ENCODE results near the gene ABR. TPM values are rescaled to one million over a fixed set of nuclear protein-coding genes. Genes with fewer than 3 reads are reported as not detected.
"Not testable (repeated sequence)": the region's sequence is repeated elsewhere in the genome, so short reads cannot be mapped to it uniquely, and the experiment has no call there.

The ABR gene
- total and polyA plus RNA-seq, 10 donors = 18.5 to 183 (median 121) TPM

DNA sequence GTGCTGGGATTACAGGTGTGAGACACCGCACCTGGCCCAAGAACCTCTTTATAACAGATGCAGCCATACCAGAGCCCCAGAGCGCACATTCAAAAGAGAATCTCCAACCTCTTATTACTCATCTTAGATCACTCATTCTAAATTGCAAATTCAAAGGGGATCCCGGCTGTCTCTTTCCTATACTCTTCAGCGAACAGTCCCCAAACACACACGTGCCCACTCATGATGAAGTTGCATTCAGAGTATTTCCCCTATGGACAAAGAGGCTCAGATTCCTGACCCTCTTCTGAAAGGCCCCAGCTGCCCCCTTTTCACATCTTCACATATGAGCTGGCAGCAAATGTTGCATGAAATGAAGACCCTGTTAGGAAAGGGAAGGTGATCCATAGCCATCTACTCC is 22.5 kb upstream of the ABR start:
- intact Hi-C loops (cut with DNase I; ENCODE audit: low total_unique reads) = no loop called here
- H3K4me1 ChIP-seq = peaks cover 29 to 96% (median 71%) of the 10 kb centered on the region in 6 donors
- TF ChIP-seq POLR2AphosphoS5 (IDR thresholded peaks at IDR 0.05) = no peak
- TF ChIP-seq POLR2A (IDR thresholded peaks at IDR 0.05) = no peak
- TF ChIP-seq CTCF (IDR thresholded peaks at IDR 0.05 in 8 of 11, conservative IDR thresholded peaks at IDR 0.05 in 3 of 11) = no peak
- 80 to 92% (median 88%) methylated on average over 5 of the region's 5 CpGs for whole genome bisulfite sequencing, 5 donors
- no peak for DNase-seq
- no peaks in the 10 kb centered on the region for H3K27me3 ChIP-seq (replicated peaks in 1 of 7)
- no peaks in the 10 kb centered on the region for H3K9me3 ChIP-seq
- H3K4me3 ChIP-seq = no peak overlapping the region
- H3K27ac ChIP-seq = peak overlapping the region in 5 of 8 donors; percentile 26 to 82 (median 69)
- no peaks in the 10 kb centered on the region for H3K36me3 ChIP-seq

- TF ChIP-seq POLR2AphosphoS5 (IDR thresholded peaks at IDR 0.05) (peak in 2 of 3 donors; percentile 63 to 73), CTCF (IDR thresholded peaks at IDR 0.05 in 8 of 11, conservative IDR thresholded peaks at IDR 0.05 in 3 of 11) (no peak), POLR2A (IDR thresholded peaks at IDR 0.05) (no peak)
- Histone ChIP-seq H3K4me1 (peaks cover 34 to 96% (median 72%) of the 10 kb centered on the region in 6 donors), H3K27me3 (replicated peaks in 1 of 7) (no peaks in the 10 kb centered on the region), H3K4me3 (peak overlapping the region in 1 of 8 donors; percentile 18), H3K27ac (peak overlapping the region; percentile 20 to 82 (median 55)), H3K9me3 (no peaks in the 10 kb centered on the region), H3K36me3 (no peaks in the 10 kb centered on the region)
- DNase-seq = peak; percentile 91
- intact Hi-C loops (cut with DNase I; ENCODE audit: low total_unique reads) = no loop called here
- WGBS, 5 donors = 50 to 71% (median 59%) methylated on average over 24 to 25 of the region's 25 CpGs
Measured at GRCh38 chr17:1201132-1201702, 21.4 kb upstream of the ABR start.

DNA sequence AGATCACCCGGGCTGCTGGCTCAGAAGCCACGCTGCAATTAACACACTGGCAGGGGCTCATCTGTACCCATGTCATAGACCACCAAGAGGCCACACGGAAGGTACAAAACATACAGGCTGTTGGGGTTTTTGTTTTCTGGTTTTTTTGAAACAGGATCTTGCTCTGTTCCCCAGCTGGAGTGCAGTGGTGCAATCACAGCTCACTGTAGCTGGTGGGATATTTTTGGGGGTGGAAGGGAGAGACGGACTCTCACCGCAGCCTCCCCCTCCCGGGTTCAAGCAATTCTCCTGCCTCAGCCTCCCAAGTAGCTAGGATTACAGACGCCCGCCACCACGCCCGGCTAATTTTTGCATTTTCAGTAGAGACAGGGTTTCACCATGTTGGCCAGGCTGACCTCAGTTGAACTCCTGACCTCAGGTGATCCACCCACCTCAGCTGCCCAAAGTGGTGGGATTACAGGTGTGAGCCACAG is 19.5 kb upstream of the ABR start:
- 40 to 54% (median 45%) methylated on average over 10 of the region's 10 CpGs for WGBS, 5 donors
- H3K9me3 ChIP-seq; H3K4me3 ChIP-seq; DNase-seq; H3K27me3 ChIP-seq (replicated peaks in 1 of 7); H3K36me3 ChIP-seq; intact Hi-C loops (cut with DNase I; ENCODE audit: low total_unique reads): not testable (repeated sequence)
- peak overlapping the region; percentile 44 to 91 (median 82) for H3K27ac ChIP-seq
- H3K4me1 ChIP-seq = peaks cover 34 to 84% (median 70%) of the 10 kb centered on the region in 6 donors

DNA sequence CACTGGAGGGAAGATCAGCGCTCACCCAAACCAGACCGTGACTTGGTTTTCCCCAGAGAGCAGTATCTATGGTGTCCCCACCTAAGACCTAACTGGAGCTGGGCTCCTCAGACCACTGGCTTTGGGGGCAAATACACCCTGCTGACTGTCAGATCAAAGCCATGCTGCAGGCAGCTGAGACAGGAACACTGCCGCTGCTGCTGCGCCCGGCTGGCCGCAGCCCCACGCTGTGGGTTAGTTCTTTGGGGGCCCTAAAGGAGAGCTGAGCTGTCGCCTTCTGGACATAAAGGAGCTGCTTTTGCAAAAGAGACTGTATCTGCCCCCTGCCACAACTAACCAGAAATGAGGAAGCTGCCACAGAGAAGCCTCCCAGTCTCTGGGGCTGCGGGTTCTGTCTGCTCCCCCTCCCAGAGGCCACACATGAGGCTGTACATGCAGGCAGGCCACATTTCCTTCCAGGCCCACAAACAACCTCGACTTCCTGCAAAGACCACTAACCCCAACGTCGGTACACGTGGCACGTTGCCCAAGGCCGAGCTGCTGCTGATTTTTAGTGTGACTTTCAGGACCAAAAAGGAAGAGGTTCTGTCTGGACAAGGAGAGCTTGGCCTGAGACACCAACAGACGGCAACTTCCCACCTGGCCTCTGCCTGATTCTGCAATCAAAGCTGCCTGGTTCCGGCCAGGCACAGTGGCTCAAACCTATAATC is 18.2 kb upstream of the ABR start:
- Histone ChIP-seq H3K9me3 (no peaks in the 10 kb centered on the region), H3K36me3 (no peaks in the 10 kb centered on the region), H3K4me1 (peaks cover 34 to 86% (median 66%) of the 10 kb centered on the region in 6 donors), H3K27ac (peak overlapping the region; percentile 74 to 91 (median 82)), H3K4me3 (peak overlapping the region in 1 of 8 donors; percentile 32), H3K27me3 (replicated peaks in 1 of 7) (no peaks in the 10 kb centered on the region)
- intact Hi-C loops (cut with DNase I; ENCODE audit: low total_unique reads) = no loop called here
- WGBS, 5 donors = 3 to 22% (median 11%) methylated on average over 17 of the region's 17 CpGs
- TF ChIP-seq POLR2AphosphoS5 (IDR thresholded peaks at IDR 0.05) = peak; percentile 69 to 91 (median 85)
- no peak for TF ChIP-seq POLR2A (IDR thresholded peaks at IDR 0.05)
- peak; percentile 94 for DNase-seq

DNA sequence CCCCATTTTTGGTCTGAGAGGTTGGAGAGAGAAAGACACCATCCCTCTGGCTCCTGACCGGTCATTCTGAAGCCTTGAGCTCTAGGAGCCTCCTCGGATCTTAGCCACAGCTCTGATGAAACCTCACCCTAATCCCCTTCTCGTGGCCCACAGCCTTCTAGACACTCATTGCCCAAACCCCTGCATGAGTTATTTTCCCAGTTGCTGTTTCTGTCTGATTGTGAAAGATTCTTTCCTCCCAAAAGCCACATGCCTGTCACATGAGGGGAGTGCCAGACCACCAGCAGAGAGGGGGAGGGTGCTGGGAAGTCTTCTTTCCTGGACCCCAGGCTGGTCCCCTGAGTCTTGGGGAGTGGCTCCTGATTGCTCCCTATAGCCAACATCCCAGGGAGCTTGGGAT is 17.6 kb upstream of the ABR start:
- Histone ChIP-seq H3K27me3 (replicated peaks in 1 of 7) (no peaks in the 10 kb centered on the region), H3K9me3 (no peaks in the 10 kb centered on the region), H3K4me1 (peaks cover 34 to 83% (median 61%) of the 10 kb centered on the region in 6 donors), H3K4me3 (peak overlapping the region in 1 of 8 donors; percentile 32), H3K36me3 (no peaks in the 10 kb centered on the region), H3K27ac (peak overlapping the region; percentile 74 to 91 (median 82))
- TF ChIP-seq POLR2A (IDR thresholded peaks at IDR 0.05) = no peak
- TF ChIP-seq POLR2AphosphoS5 (IDR thresholded peaks at IDR 0.05) = no peak
- no peak for TF ChIP-seq CTCF (IDR thresholded peaks at IDR 0.05 in 8 of 11, conservative IDR thresholded peaks at IDR 0.05 in 3 of 11)
- DNase-seq = no peak
- intact Hi-C loops (cut with DNase I; ENCODE audit: low total_unique reads) = no loop called here
- WGBS, 5 donors = 10 to 80% (median 32%) methylated on average over 3 of the region's 3 CpGs

Data from spleen (tissue), 11 donors.